ENCODE data around the gene THEMIS.
A peak's percentile ranks its signal among the peaks of the same experiment; 100 is the strongest.
"Not testable (repeated sequence)": the region's sequence is repeated elsewhere in the genome, so short reads cannot be mapped to it uniquely, and the experiment has no call there.

THEMIS gene

DNA sequence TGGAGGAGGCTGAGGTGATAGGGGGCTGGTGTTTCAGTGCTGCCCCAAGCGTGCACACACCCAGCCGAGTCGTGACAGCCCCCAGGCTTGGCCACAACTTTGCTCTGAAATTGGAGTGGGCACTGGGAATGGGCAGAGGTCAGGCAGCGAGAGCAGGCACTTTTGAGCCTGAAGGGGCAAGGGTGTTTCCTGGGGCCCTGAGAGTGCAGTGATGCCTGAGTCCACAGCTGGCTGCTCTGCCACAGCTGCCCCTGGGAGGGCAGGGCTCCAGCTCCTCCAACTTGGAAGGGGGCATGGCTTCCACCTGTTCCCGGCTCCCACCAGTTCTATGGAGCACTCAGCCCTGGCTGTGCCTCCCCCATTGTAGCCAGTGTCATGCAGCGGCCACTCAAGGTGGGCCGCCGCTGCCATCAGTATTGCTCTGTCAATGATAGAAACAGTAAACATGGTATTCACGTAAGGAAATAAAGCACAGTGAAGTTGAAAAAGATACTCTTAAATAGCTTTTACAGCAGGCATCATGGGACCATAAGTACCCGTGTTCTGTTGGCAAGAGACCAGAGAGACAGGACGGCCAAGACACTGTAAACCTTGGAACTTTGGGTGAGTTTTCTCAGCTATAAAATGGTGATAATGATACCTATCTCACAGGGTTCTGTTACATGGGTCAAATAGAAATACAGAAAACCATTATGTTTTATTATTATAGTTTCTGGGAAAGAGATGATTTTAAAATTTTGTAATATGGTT is 108.9 kb downstream of the THEMIS start:
- DNase-seq = no peak

DNA sequence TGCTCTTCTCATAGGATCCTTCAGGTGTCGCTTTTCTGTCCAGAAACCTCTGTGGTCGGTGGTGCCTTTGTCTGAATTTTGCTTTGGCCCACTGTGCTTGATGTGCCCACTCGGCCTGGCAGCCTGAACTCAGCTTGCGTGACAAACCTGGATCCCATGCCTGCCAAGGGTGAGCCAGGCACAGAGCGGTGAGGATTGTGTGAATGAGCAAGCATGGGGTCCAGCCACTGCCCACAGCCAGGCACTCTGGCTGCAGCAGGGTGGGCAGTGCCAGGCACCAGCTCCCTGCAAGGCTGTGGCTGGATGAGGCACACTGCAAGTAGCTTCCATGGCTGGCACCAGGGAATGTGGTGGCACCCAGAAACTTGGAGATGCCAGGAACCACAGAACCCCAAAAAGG is 110.3 kb downstream of the THEMIS start:
- DNase-seq = no peak

DNA sequence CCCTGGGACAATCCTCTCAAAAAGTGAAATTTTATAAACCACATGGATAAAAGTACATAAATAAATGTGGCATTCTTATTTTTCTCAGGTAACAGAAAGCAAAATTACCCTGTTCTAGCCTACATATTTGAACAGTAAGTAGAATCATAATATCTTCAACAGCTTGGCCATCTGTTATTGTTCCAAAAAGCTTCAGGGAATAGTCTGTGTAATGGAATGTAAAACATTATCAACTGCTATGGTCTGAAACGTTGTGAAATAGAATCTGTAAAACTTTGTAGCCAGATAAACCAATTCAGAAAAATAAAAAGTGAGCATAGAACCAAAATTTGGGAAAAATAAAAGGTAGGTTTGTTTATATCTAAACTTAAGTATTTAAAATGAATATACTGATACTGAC is 114.7 kb downstream of the THEMIS start:
- DNase-seq = no peak

DNA sequence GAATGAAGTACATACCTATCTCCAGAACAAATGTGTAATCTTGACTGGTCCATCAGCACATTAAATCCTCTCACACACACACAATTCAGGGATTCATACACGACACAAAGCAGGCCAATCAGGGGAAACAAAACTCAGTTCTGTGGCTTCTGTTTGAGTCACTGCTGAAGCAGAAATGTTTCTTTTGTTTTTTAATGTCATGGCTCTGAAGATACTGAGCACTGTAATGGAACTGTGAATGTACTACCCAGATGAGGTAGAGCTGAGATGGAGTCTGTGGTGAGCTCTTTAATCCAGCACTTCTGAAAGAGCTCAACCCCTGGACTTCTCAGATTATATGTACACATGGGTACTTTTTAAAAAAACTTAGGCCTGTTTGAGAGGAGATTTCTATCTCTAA is 116.4 kb downstream of the THEMIS start:
- DNase-seq = no peak

DNA sequence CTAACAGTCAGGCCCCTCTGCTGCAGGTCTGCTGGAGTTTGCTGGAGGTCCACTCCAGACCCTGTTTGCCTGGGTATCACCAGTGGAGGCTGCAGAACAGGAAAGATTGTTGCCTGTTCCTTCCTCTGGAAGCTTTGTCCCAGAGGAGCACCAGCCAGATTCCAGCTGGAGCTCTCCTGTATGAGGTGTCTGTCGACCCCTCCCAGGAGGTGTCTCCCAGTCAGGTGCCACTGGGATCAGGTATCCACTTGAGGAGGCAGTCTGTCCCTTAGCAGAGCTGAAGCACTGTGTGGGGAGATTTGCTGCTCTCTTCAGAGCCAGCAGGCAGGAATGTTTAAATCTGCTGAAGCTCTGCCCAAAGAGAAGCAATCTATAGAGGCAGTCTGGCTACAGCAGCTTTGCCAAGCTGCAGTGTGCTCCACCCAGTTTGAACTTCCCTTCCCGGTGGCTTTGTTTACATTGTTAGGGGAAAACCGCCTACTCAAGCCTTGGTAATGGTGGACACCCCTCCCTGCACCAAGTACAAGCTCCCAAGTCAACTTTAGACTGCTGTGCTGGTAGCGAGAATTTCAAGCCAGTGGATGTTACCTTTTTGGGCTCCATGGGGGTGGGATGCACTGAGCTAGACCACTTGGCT is 119.1 kb downstream of the THEMIS start:
- DNase-seq = not testable (repeated sequence)

DNA sequence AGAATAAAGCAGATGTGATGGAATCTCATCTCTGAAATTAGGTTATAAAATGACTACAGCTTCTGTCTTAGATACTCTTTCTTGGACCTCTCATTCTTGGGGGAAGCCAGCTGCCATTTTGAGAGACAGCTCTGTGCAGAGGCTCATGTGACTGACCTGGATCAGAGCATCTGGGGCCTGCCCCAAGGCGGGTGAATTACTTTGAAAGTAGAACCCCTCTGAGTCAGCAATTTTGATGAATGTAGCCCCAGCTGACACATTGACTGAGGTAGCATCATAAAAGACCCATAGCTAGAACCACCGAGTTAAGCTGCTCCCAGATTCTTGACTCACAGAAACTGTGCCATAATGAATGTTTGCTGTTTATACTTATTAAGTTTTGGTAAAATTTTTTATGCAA is 124.5 kb downstream of the THEMIS start:
- no peak for DNase-seq

DNA sequence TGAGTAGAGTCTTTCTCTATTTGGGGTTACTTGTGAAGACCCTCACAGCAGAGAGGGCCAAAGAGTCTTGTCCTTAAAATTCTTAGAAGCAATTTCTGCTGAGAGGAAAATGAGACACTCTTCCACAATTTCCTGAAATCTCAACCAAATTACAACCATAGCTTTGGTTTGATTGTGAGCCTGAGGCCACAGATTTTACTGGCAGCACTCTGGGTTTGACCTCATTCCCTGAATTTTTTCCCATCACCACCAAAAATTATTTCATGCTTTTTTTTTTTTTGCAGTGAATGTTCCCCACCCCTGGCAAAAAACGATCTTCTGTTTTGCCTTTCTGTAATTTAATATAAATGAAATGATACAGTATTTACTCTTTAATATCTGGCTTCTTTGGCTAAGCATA is 125.5 kb downstream of the THEMIS start:
- DNase-seq = no peak

DNA sequence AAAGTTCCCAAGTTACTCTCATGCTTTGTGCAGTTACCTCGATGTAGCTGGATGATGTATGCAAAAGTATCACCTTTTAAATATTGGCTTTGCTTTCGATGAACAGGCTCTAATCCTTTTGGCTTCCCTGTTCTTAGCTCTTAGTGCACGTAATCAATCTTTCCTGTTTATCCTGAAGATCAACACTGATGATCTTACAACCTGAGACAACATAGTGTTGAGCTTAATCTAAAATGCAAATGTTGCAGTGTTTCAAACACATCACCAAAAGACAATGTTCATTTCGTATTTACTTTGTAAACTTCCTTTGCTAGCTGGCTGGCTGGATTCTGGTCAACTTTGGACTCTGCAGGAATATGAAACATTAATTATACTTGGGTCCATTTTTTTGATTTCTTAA is 132.1 kb downstream of the THEMIS start:
- DNase-seq = no peak

DNA sequence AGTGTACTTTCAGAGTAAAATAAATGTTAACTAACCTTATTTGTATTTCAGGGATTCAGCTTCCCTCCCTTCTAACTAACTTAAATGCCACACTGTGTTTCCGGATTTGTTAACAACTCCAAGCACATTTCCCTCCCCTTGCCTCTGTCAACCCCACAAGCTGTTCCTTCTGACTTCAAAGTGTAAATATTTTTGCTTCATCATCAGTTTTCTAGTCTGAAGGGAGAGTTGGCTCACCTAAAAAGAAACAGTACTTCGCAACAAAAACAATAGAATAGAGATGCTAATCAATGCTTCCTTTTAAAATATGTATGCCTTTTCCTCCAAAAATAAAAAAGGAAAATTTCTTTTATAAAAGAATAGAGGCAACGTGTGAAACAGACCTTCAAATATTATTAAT is 132.6 kb downstream of the THEMIS start:
- no peak for DNase-seq

DNA sequence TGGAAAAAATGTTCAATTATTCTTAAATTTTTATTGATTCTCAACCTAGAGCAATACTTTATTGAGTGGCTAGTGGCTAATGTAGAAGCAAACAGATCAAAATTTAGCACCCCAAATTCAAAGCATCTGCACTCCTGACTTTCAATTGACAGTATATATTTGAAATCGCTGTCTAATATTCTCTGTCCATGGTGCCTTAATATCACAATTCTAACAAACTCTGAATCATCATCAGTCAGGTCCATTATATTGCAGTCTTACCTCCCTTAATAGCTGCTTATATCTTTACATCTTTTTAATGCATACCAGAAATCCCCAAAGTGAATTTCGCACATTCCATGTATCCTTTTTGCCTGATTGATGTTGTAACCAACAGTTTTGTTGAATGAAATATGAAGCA is 134.9 kb downstream of the THEMIS start:
- no peak for DNase-seq

DNA sequence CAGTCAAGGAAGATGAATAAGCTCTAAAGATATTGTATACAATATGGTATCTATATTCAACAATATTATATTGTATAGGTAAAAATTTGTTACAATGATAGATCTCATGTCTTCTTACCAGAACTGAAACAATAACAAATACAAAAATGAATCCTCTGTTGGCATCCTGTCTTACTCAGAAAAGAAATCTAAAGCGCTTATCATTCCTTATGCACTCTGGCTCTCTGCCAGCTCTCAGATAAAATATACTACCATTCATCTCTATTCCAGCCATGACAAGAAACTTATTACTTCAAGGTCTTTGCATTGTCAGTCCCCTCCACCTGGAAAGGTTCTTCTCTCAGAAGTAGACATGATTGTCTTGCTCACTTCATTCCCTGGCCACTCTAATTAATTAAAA is 138.6 kb downstream of the THEMIS start:
- no peak for DNase-seq

DNA sequence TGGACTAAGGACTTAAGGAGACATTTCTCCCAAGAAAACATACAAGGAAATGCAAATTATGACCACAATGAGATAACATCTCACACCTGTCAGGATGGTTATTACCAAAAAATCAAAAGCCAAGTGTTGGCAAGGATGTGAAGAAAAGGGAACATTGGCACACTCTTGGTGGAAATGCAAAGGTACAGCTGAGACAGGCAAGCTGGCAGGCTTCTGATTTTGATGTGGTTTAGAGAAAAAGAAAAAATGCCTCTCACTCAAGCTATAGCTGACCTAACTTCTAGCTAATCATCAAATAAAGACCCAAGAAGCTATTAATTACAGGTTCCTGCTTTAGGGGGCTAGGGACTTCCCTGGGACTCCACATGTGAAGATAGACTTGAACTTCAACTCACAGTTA is 139.8 kb downstream of the THEMIS start:
- no peak for DNase-seq

DNA sequence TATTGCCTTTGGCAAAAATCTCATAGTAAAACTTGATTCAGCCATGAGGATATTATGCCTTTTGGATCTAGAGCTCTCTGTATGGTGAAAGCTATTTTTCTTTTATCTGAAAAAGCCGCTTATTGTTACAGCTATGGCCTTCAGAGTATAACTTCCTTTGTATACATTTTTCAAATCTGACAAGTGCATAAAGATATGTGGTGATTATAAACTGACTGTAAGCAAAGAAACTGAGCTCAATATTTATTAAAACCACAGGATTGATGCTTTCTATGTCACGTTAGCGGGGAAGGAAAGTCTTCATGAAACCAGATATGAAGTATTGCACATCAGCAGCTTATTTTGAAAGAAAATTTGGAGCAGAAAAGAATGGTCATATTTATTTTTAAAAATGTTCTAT is 151.8 kb downstream of the THEMIS start:
- DNase-seq = no peak

DNA sequence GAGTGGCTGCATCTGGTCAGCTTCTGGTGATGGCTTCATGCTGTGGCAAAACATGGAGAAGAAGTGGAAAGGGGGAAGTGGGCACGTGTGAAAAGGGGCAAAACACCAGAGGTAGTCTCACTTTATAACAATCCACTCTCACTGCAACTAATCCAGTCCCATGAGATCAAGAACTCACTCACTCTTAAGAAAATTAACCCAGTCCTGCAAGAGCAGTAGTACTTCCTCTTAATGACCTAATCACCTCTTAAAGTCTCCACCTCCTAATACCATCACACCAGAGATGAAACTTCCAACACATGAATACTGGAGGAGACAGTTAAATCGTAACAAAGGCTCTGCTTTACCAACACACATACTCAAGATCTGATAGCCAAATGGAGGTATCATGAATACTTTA is 152.6 kb downstream of the THEMIS start:
- no peak for DNase-seq

DNA sequence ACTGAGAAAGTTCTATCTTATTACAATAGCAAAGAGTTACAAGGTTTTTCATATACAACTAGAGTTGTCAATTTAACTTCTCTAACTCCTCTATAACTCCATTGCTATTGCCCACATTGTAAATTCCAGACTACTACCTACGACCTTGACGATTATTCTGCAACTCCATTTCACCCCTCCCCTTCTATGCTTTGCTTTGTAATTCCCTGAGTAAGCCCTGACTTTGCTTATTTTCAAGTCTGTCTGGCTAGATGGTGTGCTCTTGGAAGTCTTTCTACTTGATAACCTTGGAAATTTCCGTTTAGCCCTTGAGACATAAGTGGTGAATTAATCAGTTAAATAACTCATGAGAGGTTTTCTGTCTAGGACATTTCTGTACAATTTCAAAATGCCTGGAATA is 162.4 kb downstream of the THEMIS start:
- DNase-seq = no peak

DNA sequence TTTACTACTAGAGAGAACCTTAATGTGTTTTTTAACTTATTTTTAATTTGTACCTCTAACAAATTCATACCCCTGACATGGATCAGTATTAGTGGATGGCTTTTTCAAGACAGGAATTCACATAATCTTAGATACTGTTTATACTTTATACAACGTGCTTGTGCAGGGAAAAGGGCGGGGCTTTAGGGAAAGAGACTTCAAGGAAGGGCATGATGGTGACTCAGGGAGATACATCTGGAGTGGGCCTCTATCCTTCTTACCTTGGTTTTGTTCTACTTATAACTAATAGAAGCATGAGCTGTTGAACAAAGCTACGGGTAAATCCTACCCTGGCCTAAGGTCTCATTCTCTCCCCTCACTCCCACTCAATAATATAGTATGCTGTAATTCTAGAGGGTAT is 163.1 kb downstream of the THEMIS start:
- DNase-seq = no peak

DNA sequence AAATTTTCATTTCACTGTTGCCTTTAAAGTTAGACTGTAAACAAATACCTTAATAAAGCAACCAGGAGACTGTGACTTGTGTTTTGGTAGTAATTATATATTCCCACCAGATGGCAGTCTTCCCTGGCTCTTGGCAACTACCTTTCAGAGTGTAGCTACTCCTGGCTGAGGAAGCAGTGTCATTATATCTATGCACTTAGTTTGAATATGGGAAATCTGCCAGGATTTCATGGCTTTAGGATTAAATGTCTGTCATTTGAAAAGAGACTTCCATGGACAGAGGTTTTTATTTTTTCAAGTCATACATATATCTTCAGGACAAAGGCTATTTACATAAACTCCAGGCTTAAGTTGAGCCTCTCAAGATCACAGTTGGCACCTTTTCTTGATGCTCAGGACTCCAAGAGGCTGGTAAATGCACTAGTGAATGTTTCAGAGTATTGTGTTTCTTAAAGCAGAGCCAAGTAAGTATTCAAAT is 163.8 kb downstream of the THEMIS start:
- DNase-seq = peak; percentile 56

DNA sequence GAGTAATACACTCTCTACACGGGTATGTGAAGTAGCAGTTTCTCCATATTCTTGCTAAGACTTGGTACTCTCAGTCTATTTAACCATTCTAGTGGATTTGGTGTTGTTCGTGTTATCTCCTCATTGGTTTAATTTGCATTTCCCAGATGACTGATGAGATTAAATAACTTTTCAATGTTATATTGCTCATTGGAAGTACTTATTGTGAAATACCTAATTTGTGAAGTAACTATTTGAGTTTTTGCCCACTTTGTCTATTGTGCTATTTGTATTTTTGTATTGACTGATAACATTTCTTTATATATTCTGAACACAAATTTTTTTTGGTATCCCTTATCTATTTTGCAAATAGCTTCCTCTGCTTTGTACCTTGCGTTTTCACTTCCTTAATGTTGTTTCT is 167.9 kb downstream of the THEMIS start:
- DNase-seq = no peak

DNA sequence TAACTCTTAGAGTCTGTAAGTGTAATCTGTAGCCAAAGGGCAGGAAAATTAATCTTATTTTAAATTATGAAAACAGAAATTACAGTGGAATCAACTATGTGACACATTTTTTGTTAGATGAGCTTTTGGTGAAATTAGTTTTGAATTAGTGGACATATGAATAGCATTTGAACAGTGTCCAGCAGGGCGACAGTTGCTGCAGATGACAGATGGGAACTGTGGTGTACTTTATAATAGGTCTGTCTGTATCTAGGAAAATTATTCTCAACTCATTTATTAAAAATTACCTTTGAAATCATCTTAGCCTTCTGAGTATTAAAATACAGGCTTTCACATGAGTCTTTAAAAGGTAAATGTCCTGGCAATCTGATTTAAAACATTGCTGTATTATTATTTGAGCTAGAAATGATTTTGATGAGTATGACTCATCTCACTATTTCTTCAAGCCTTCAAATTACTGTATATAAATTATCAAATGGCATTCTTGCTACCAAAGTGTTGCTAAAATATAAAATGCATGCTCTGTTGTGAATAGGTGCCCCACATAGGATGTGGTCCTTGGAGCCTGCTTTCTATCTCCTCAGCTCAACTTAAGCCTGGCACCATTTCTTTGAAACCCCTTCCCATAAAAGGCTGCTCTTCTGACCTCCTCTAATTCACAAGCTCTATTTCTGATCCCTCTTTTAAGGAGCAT is 173.5 kb downstream of the THEMIS start:
- DNase-seq = no peak

DNA sequence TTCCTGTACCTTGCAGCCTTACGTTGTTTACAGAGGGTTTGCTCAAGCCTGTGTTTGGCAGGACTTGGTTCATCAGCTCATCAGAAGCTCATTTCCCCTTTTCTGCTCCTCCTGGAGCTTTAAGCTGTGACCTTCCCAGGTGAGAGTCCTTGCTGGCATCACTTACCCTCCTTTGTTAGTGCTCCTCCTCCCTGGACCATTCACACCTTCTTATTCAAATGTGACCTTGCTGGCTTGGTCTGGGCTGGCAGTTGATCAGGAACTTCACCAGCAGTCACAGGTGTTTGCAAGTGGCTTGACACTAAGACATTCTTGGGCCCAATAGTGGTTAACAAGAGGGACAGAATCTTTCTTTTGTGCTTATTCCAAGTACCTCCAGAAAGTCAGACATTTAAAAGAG is 175.0 kb downstream of the THEMIS start:
- no peak for DNase-seq

DNA sequence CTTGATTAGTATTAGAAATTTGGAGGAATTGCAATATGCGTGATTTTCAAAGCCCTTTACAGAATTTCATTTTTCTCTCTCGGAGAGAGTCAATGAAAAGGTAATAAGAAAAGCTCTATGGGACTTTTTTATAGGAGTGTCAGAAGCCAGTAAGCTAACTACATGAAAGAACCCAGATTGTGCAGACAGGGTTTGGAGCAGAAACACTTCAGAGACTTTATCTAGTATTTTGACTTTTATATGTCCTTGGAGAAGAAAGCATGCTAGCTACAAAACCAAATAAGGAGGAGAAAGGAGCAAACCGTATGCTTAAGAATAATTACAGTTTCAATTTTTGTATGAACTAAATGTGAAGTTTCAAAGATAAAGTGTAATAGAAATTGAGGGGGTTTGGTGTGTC is 182.2 kb downstream of the THEMIS start:
- DNase-seq = no peak

DNA sequence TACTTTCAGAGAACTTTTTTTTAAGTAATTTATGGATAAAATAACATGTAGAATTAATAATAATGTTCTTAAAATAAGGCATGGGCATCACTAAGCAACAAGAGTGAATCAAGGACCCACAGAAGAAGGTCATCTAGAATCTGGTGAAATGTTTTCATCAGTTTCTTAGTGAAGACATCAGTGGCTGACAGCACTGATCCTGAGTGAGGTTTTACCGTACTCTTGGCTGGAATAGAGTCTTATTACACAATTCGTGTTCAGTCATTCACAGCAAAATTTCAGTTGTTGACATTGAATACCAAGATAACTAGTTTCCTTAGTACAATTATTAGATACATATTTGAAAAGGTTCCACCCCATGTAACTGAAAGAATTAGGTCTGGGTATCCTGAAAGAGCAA is 183.5 kb downstream of the THEMIS start:
- no peak for DNase-seq

DNA sequence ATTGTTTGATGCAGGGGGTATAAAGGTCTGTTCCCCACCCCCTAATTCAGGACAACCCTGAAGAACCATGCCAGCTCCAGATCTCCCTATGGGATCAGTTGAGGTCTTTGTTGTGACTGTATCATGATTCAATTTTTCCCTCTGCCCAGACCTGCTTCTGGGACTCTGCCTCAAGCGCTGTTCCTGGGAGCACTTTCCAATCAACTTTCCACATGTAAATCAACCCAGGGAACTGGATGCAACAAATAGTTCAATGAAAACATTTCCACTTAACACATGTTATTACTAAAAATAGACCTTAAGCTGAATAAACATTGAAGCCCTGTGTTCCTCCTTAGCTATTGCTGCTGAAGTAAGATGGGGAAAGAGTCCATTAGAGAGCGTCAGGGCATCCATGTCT is 184.4 kb downstream of the THEMIS start:
- no peak for DNase-seq

DNA sequence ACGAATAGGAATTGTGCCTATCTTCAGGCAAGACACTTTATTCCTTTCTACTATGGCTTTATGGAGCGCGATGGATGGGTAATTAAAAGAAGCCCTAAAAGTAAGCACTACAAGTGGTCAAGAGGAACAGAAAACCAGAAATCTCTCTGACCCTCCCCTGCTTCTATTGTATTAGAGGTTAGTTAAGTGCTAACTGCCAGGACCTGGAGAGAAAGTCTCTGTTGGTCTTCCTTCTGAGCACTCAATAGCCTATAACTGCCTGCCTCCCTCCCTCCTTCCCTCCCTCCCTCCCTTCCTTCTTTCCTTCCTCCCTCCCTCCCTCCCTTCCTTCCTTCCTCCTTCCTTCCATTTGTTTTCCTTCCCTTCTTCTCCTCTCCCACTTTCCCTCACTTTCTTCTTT is 190.2 kb downstream of the THEMIS start:
- DNase-seq = no peak

Data from NCI-H2227 treated with DMSO at 0.1 percent for 48 hours (cell line).